COLO668 (cell line): ENCODE results near the gene RUNX1.

Source experiments
- DNase-seq: peaks from one replicate; lab custom pipeline; 2025; ENCODE audit not compliant: unreplicated experiment; lab: John Stamatoyannopoulos, UW

The RUNX1 gene

DNA sequence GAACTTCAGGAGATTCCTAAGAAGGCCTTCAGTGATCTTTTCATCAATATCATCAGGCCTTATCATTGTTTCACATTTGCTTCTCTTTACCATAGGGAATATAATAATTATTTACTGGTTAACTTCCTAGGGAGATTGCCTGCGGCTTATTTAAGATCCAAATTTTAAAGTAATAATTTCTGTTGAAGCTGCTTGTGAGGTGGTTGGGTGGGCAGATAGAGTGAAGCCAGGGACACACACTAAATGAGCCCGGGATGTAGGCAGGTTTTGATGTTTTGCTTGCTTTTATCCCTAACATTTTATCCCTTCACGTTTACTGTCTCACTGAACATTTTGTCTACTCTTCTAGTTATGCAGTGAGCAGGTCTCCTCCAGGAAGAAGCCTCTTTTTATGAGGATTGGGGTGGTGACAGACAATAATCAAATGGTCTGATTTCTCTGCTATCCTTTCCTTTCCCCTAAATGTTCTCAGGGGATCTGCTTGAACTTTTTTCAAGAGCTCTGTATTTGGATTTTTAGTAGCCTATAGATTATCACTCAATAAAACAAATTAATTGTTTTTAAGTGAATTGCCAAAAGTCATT lies 164.7 kb downstream of the RUNX1 start:
- no peak for DNase-seq

GRCh38 chr21:34883491-34884271 lies 165.4 kb downstream of the RUNX1 start:
- no peak for DNase-seq

- DNase-seq, result no peak
Observed at GRCh38 chr21:34882719-34883131, 166.4 kb downstream of the RUNX1 start.

- no peak for DNase-seq
Observed at GRCh38 chr21:34881839-34882371, 167.2 kb downstream of the RUNX1 start.

- DNase-seq, result no peak
Observed at GRCh38 chr21:34881421-34881820, 167.7 kb downstream of the RUNX1 start.

- DNase-seq, result no peak
Observed at GRCh38 chr21:34880401-34880800, 168.7 kb downstream of the RUNX1 start.

DNA sequence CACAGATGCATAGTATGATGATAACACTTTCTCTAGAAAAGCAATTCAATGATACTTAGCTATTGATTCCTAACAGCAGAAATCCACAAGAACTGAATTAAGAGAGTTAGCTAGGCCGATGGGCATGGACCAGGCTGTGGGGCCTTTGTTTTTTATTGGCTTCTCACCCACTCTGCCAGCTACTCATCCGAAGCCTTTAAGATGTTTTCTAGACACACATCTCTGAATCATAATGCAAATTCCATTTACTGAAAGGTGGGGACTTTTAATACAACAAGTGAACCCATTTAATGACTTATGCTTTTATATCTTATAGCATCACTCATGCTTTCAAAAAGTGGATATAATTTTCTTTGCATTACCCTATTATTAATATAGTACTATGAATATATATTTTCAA lies 170.2 kb downstream of the RUNX1 start:
- DNase-seq, result no peak

GRCh38 chr21:34878501-34878900 lies 170.6 kb downstream of the RUNX1 start:
- DNase-seq, result peak; percentile 68

GRCh38 chr21:34877485-34878128 lies 171.5 kb downstream of the RUNX1 start:
- DNase-seq, result peak; percentile 67

DNA sequence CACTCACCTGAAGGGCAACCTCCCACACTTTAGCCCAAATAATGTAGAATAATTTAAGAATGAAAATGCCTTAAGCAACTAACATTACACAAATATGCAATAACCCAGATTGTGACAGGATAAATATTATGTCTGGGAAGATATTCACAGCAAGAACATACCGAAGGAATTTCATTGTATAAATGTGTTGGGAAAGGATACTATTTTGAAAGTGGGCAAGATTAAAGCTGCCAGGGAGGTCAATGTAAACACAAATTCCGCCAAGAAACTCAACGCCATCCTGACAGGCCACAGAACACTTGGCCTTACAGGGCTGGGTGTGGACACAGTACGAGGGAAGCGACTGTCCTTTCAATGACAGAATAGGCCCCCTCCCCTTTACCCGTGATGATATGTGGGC lies 173.3 kb downstream of the RUNX1 start:
- no peak for DNase-seq

DNA sequence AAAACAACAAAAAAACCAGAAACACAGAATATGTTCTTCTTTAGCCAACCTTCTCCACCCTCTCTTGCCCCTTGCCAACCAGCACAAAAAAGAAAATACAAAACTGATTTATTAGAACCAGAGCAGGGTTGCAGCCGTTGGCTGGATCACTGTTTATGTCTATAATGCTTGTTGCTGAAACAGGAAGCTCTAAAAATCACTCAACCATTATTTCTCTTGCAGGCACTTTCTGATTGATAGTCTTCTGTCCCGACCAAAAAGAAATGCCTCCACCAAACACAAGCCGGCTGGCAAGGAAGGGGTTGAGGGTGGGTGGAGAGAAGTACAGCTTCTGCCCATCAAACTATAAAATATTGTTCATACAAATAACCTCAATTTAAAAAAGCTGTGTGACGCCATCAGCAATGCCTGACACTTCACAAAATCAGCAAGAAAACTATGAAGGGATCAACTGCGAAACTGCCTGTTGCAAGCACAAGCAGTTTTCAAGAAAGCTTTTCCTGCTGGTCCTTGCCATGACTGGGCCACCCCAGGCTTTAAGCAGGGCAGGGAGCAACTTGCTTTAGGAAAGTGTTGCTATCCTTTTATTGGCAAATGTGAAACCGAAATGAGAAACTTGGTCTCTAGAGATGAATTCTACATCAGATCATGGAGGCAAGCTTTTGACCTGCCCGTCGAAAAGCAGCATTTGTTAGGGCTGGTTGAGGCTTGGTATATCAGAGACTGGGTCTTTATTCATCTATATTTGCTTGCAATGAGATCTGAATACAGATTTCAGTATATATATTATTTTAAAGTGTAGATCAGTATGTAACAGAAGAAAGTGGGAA lies 174.2 kb downstream of the RUNX1 start:
- DNase-seq, result no peak

DNA sequence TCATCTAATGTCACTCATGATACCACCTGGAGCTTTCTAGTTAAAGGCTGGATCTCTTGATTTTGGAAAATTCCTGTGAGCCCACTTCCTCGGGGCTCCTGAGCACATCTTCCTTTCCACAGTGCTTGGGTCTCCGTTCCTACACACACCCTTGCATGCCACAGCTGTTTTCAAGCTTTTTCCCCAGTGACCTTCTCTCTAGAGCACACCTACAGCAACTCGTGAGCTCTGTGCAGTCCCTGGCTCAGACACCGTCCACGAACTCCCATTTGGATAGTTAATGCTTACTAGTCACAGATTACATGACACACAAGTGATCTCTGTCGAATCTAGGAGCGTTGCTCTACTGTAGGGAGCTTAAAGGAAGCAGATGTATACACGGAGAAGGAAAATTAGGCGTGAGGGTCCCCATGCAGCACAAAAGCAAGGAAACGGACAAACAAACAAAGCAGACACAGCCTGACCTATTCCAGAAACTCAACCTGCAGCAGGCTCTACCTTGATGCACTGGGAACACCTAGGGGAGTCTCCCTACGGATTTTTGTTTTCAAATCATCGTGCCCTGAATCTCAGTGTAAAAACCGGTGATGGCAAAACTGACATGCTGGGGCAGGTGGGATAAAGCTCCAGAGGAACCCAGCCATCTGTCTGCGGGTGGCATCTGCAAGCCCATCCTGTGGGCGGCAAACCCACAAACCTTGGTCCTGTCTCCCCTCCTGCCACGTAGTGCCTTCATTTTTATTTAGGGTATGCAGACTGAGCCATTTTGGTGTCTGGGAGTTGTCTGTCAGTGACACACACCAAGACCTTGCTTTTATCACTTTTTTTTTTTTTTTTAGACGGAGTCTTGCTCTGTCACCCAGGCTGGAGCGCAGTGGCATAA lies 177.8 kb downstream of the RUNX1 start:
- no peak for DNase-seq

GRCh38 chr21:34870246-34870645 lies 178.9 kb downstream of the RUNX1 start:
- DNase-seq, result no peak

GRCh38 chr21:34869545-34869944 lies 179.6 kb downstream of the RUNX1 start:
- DNase-seq, result no peak

- no peak for DNase-seq
Observed at GRCh38 chr21:34867785-34868184, 181.3 kb downstream of the RUNX1 start.

- DNase-seq, result peak; percentile 37
Observed at GRCh38 chr21:34865400-34866241, 183.5 kb downstream of the RUNX1 start.

- no peak for DNase-seq
Observed at GRCh38 chr21:34864370-34865149, 184.5 kb downstream of the RUNX1 start.

DNA sequence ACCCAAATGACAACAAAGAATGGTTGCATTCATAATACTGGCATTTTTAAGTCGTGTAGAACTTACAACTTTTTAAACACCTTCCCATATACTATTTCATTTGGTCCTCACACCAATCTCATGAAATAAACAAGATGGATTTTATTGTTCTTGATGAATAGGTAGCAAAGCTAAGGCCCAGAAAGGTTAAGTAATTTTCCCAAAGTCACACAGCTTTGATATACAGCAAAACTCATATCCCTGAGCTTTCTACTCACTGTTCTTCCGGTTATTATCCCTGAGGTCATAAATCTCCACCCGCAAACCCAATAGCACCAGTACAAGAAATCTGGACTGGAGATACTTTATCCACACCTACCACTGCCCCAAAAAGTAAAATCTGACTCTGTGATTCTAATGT lies 186.2 kb downstream of the RUNX1 start:
- no peak for DNase-seq
